Heart left ventricle (tissue), 13 donors: ENCODE results near the gene RDH16.

ENCODE experiments used
- CTCF ChIP-seq, 12 donors: fragments of 200-600 bp; sonication (generic) in 4 of 12; IDR thresholded peaks; one replicate each; pipeline versions ENCODE4 v1.5.0 to v1.8.0; 2018 to 2022; ENCODE audit warnings: antibody characterized with exemption in 12 of 12, mild to moderate bottlenecking in 5 of 12
- POLR2A ChIP-seq, 2 donors: fragments of 450-650 bp; IDR thresholded peaks; one replicate each; pipeline ENCODE4 v1.6.1; 2017; ENCODE audit warnings: antibody characterized with exemption in 2 of 2, mild to moderate bottlenecking in 2 of 2, moderate library complexity in 2 of 2
- donor health status: ischemic (EF 13 %, LVEDD 7.1; RV severe dilation, severe dysfunction).
- donor health status: DM: no; HTN: yes; CAD: no.
- donor health status: DM: no; HTN: no; CAD: no.
- donor health status: ischemic (EF 25% LVEDD 6.9; RV normal size, moderate dysfunction).
- donor health status: ischemic (EF 25% LVEDD 5.7; RV mildly dilated, moderate dysfunction).
- donor health status: ischemic (EF 35%, LVEDD 5.7; RV mildly dilated, moderate dysfunction).
- donor health status: nonischemic (EF 11% LVEDD 7.7; RV severe dilation, severe dysfunction).
- donor health status: DM: yes; HTN: yes; CAD: no.
- donor health status: PGD.
- donor health status: ischemic (EF 29% LVEDD 5.4; RV normal size, mild dysfunction).
- donor health status: nonischemic (EF 23%, LVEDD 6.1; RV moderate dilation, normal function).

DNA sequence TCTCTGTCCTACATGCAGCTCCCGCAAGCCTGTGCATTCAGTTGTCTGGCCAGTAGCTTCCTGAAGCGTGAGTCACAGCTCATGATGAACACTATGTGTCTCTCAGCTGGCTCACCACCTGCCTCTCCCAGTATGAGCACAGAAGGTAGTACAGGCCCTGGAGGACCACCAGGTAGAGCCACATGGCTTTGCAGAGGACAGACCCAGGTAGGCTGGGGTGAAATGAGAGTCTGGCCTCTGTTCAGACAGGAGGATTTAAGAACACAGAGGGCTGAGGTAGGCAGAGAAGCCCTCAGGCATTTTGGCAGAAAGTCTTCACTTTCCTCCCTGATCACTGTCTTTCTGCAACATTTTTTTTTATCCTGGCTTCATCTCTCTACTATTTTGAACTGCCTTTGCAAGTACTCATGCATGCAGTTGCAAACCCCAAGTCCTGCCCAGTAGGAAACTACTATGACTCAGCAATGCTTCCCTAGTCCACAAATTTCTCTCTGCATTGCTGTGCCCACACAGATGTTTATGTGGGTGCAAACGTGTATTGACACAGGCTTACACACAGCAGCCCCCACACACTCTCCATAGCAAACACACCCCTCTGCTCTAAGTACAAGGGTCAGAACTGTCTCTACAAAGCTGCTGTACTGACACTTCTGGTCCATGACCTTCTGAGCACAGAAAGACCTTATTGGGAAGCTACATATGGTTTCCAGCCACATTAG, 15.9 kb downstream of the RDH16 start:
- no peak for TF ChIP-seq CTCF (IDR thresholded peaks at IDR 0.05)
- no peak for TF ChIP-seq POLR2A (IDR thresholded peaks at IDR 0.05)
